Tibial artery (tissue), 4 donors: ENCODE results near the gene KCNH2.

Experiments
- DNase-seq, 2 donors: peaks; one replicate each; pipeline ENCODE4 v3.0.0-alpha.2; 2019
- H3K27ac ChIP-seq, 2 donors: fragments of 200-600 bp; sonication (generic) in 1 of 2; 1 replicate in 1 of 2; 2 replicates in 1 of 2; pipeline ENCODE4 v1.5.1; 2018 to 2019; ENCODE audit warnings: mild to moderate bottlenecking in 1 of 2
- H3K27me3 ChIP-seq, 2 donors: fragments of 200-600 bp; sonication (generic) in 1 of 2; one replicate each; pipeline versions ENCODE4 v1.5.1 to v1.6.0; 2016 to 2019
- H3K36me3 ChIP-seq, 3 donors: fragments of 200-600 bp; sonication (generic) in 2 of 3; one replicate each; pipeline ENCODE4 v1.5.1; 2016 to 2019; ENCODE audit warnings: mild to moderate bottlenecking in 2 of 3
- H3K4me1 ChIP-seq, 4 donors: fragments of 200-600 bp; sonication (generic) in 2 of 4; 1 replicate in 3 of 4; 2 replicates in 1 of 4; pipeline ENCODE4 v1.5.1; 2016 to 2019
- H3K4me3 ChIP-seq, 2 donors: fragments of 200-600 bp; sonication (generic) in 1 of 2; 1 replicate in 1 of 2; 2 replicates in 1 of 2; pipeline ENCODE4 v1.5.1; 2018 to 2019; ENCODE audit warnings: mild to moderate bottlenecking in 2 of 2
- H3K9me3 ChIP-seq, 3 donors: fragments of 200-600 bp; sonication (generic) in 1 of 3; one replicate each; pipeline ENCODE4 v1.5.1; 2016 to 2019
- CTCF ChIP-seq, 2 experiments: fragments of 200-600 bp in 1 of 2; fragments of 450-650 bp in 1 of 2; IDR thresholded peaks; one replicate each; pipeline ENCODE4 v1.5.1; 2017 to 2019; ENCODE audit warnings: antibody characterized with exemption in 2 of 2, mild to moderate bottlenecking in 1 of 2, moderate library complexity in 1 of 2
- intact Hi-C: fragments of 100-400 bp; cut with DNase I; formaldehyde crosslinking; loops from one replicate; pipeline ENCODE4 v1.15.0; 2023; ENCODE audit warnings: low total_unique reads

KCNH2 gene

GRCh38 chr7:150944066-150945042, 33.8 kb downstream of the KCNH2 start:
- Histone ChIP-seq H3K27ac (no peak overlapping the region), H3K4me1 (peaks cover 0 to 10% (median 2%) of the 10 kb centered on the region in 4 donors), H3K27me3 (peaks cover 0 to 47% of the 10 kb centered on the region in 2 donors), H3K9me3 (no peaks in the 10 kb centered on the region), H3K36me3 (no peaks in the 10 kb centered on the region), H3K4me3 (no peak overlapping the region)
- TF ChIP-seq CTCF (IDR thresholded peaks at IDR 0.05) = no peak
- peak in 1 of 2 donors; percentile 56 for DNase-seq
- intact Hi-C loops = no loop called here

- peaks cover 0 to 11% (median 3%) of the 10 kb centered on the region in 4 donors for H3K4me1 ChIP-seq
- H3K27me3 ChIP-seq = peaks cover 0 to 46% of the 10 kb centered on the region in 2 donors
- no peak for TF ChIP-seq CTCF (IDR thresholded peaks at IDR 0.05)
- DNase-seq = no peak
- intact Hi-C loops = no loop called here
- no peaks in the 10 kb centered on the region for H3K9me3 ChIP-seq
- H3K4me3 ChIP-seq = no peak overlapping the region
- no peaks in the 10 kb centered on the region for H3K36me3 ChIP-seq
- H3K27ac ChIP-seq = no peak overlapping the region
Measured at GRCh38 chr7:150943453-150943814, 34.7 kb downstream of the KCNH2 start.

- Histone ChIP-seq H3K27ac (no peak overlapping the region), H3K4me1 (peaks cover 0 to 17% (median 8%) of the 10 kb centered on the region in 4 donors), H3K36me3 (no peaks in the 10 kb centered on the region), H3K27me3 (peaks cover 0 to 40% of the 10 kb centered on the region in 2 donors), H3K9me3 (no peaks in the 10 kb centered on the region), H3K4me3 (no peak overlapping the region)
- intact Hi-C loops = no loop called here
- TF ChIP-seq CTCF (IDR thresholded peaks at IDR 0.05) = no peak
- no peak for DNase-seq
Measured at GRCh38 chr7:150942591-150943452, 35.3 kb downstream of the KCNH2 start.

- no peak for TF ChIP-seq CTCF (IDR thresholded peaks at IDR 0.05)
- Histone ChIP-seq H3K36me3 (no peaks in the 10 kb centered on the region), H3K27me3 (peaks cover 0 to 33% of the 10 kb centered on the region in 2 donors), H3K9me3 (no peaks in the 10 kb centered on the region), H3K4me1 (peaks cover 0 to 21% (median 9%) of the 10 kb centered on the region in 4 donors), H3K4me3 (no peak overlapping the region), H3K27ac (no peak overlapping the region)
- intact Hi-C loops = no loop called here
- no peak for DNase-seq
Measured at GRCh38 chr7:150942001-150942590, 36.0 kb downstream of the KCNH2 start.

GRCh38 chr7:150941351-150942000, 36.6 kb downstream of the KCNH2 start:
- no peak overlapping the region for H3K27ac ChIP-seq
- DNase-seq = no peak
- peaks cover 0 to 21% (median 9%) of the 10 kb centered on the region in 4 donors for H3K4me1 ChIP-seq
- no peak for TF ChIP-seq CTCF (IDR thresholded peaks at IDR 0.05)
- intact Hi-C loops = no loop called here
- H3K36me3 ChIP-seq = no peaks in the 10 kb centered on the region
- no peaks in the 10 kb centered on the region for H3K9me3 ChIP-seq
- no peak overlapping the region for H3K4me3 ChIP-seq
- H3K27me3 ChIP-seq = peaks cover 0 to 27% of the 10 kb centered on the region in 2 donors
